ENCODE data around the gene SYDE2. TPM values are rescaled to one million over a fixed set of nuclear protein-coding genes. Genes with fewer than 3 reads are reported as not detected.

SYDE2 gene
- total RNA-seq, 4 donors from 2014 or later = 3.3 to 20.8 (median 14.2) TPM

GRCh38 chr1:85124091-85124490, 76.7 kb downstream of the SYDE2 start:
- no peaks in the 10 kb centered on the region for H3K27me3 ChIP-seq
- no peak overlapping the region for H3K4me3 ChIP-seq
- H3K27ac ChIP-seq = no peak overlapping the region
- TF ChIP-seq CTCF (IDR thresholded peaks at IDR 0.05) (no peak), POLR2A (IDR thresholded peaks at IDR 0.05) (no peak)
- H3K9me3 ChIP-seq = no peaks in the 10 kb centered on the region
- no peak for DNase-seq
- no peaks in the 10 kb centered on the region for H3K36me3 ChIP-seq
- H3K4me1 ChIP-seq = no peaks in the 10 kb centered on the region

- Histone ChIP-seq H3K27ac (no peak overlapping the region), H3K36me3 (no peaks in the 10 kb centered on the region), H3K27me3 (no peaks in the 10 kb centered on the region), H3K4me1 (no peaks in the 10 kb centered on the region), H3K4me3 (no peak overlapping the region), H3K9me3 (no peaks in the 10 kb centered on the region)
- DNase-seq = no peak
- no peak for TF ChIP-seq POLR2A (IDR thresholded peaks at IDR 0.05)
- no peak for TF ChIP-seq CTCF (IDR thresholded peaks at IDR 0.05)
Measured at GRCh38 chr1:85122169-85122568, 78.6 kb downstream of the SYDE2 start.

GRCh38 chr1:85121744-85122143, 79.1 kb downstream of the SYDE2 start:
- TF ChIP-seq CTCF (IDR thresholded peaks at IDR 0.05) (no peak), POLR2A (IDR thresholded peaks at IDR 0.05) (no peak)
- H3K4me3 ChIP-seq = no peak overlapping the region
- DNase-seq = no peak
- no peaks in the 10 kb centered on the region for H3K4me1 ChIP-seq
- H3K27me3 ChIP-seq = no peaks in the 10 kb centered on the region
- H3K36me3 ChIP-seq = no peaks in the 10 kb centered on the region
- no peak overlapping the region for H3K27ac ChIP-seq
- no peaks in the 10 kb centered on the region for H3K9me3 ChIP-seq

- DNase-seq = no peak
- Histone ChIP-seq H3K4me3 (no peak overlapping the region), H3K27ac (no peak overlapping the region), H3K9me3 (no peaks in the 10 kb centered on the region), H3K4me1 (no peaks in the 10 kb centered on the region), H3K27me3 (no peaks in the 10 kb centered on the region), H3K36me3 (no peaks in the 10 kb centered on the region)
- no peak for TF ChIP-seq CTCF (IDR thresholded peaks at IDR 0.05)
- no peak for TF ChIP-seq POLR2A (IDR thresholded peaks at IDR 0.05)
Measured at GRCh38 chr1:85118751-85119150, 82.1 kb downstream of the SYDE2 start.

GRCh38 chr1:85116856-85117255, 84.0 kb downstream of the SYDE2 start:
- Histone ChIP-seq H3K9me3 (no peaks in the 10 kb centered on the region), H3K27me3 (no peaks in the 10 kb centered on the region), H3K27ac (no peak overlapping the region), H3K4me3 (no peak overlapping the region), H3K4me1 (no peaks in the 10 kb centered on the region), H3K36me3 (no peaks in the 10 kb centered on the region)
- TF ChIP-seq CTCF (IDR thresholded peaks at IDR 0.05) (no peak), POLR2A (IDR thresholded peaks at IDR 0.05) (no peak)
- DNase-seq = no peak

GRCh38 chr1:85115933-85116332, 84.9 kb downstream of the SYDE2 start:
- no peaks in the 10 kb centered on the region for H3K9me3 ChIP-seq
- no peak for DNase-seq

More at GRCh38 chr1:85115933-85116332, 84.9 kb downstream of the SYDE2 start:
- H3K36me3 ChIP-seq = no peaks in the 10 kb centered on the region
- no peaks in the 10 kb centered on the region for H3K27me3 ChIP-seq
- no peaks in the 10 kb centered on the region for H3K4me1 ChIP-seq
- H3K27ac ChIP-seq = no peak overlapping the region
- TF ChIP-seq POLR2A (IDR thresholded peaks at IDR 0.05) (no peak), CTCF (IDR thresholded peaks at IDR 0.05) (no peak)
- H3K4me3 ChIP-seq = no peak overlapping the region

Measured in Peyer's patch (tissue), 4 donors.